Hepatocyte (in vitro differentiated cells): ENCODE results near the gene FYTTD1. TPM values are rescaled to one million over a fixed set of nuclear protein-coding genes. Genes with fewer than 3 reads are reported as not detected.

ENCODE experiments used
- DNase-seq: peaks from one replicate; pipeline ENCODE4 v3.0.0-alpha.2; 2016; ENCODE audit warnings: low spot score
- H2AFZ ChIP-seq: fragments of 200-600 bp; sonication (generic); 2 replicates; pipeline ENCODE4 v1.6.0; 2016; ENCODE audit warnings: antibody characterized with exemption, mild to moderate bottlenecking
- H3K27ac ChIP-seq: fragments of 200-600 bp; sonication (generic); 2 replicates; pipeline ENCODE4 v1.5.1; 2016; ENCODE audit warnings: mild to moderate bottlenecking
- H3K27me3 ChIP-seq: fragments of 200-600 bp; sonication (generic); 2 replicates; pipeline ENCODE4 v1.6.1; 2016
- H3K36me3 ChIP-seq: fragments of 200-600 bp; sonication (generic); replicated peaks from 2 replicates; pipeline ENCODE4 v1.5.1; 2016; ENCODE audit warnings: low read depth; ENCODE audit not compliant: insufficient read depth
- H3K4me1 ChIP-seq: fragments of 200-600 bp; sonication (generic); 2 replicates; pipeline ENCODE4 v1.5.1; 2016; ENCODE audit warnings: mild to moderate bottlenecking, moderate library complexity; ENCODE audit not compliant: insufficient read depth
- H3K4me2 ChIP-seq: fragments of 200-600 bp; sonication (generic); 2 replicates; pipeline ENCODE4 v1.6.0; 2016
- H3K4me3 ChIP-seq: fragments of 200-600 bp; sonication (generic); 2 replicates; pipeline ENCODE4 v1.5.1; 2016; ENCODE audit warnings: mild to moderate bottlenecking
- H3K79me2 ChIP-seq: fragments of 200-600 bp; sonication (generic); 2 replicates; pipeline ENCODE4 v1.6.0; 2017; ENCODE audit warnings: mild to moderate bottlenecking
- H3K9me2 ChIP-seq: fragments of 200-600 bp; sonication (generic); replicated peaks from 2 replicates; pipeline ENCODE4 v1.6.0; 2017; ENCODE audit warnings: mild to moderate bottlenecking; ENCODE audit not compliant: insufficient read depth
- H3K9me3 ChIP-seq: fragments of 200-600 bp; sonication (generic); 2 replicates; pipeline ENCODE4 v1.5.1; 2016; ENCODE audit warnings: low read depth, mild to moderate bottlenecking
- H4K20me1 ChIP-seq: fragments of 200-600 bp; sonication (generic); 2 replicates; pipeline ENCODE4 v1.6.0; 2016; ENCODE audit warnings: mild to moderate bottlenecking; ENCODE audit not compliant: insufficient read depth, poor library complexity, severe bottlenecking
- EZH2 ChIP-seq: fragments of 200-600 bp; sonication (generic); IDR thresholded peaks from 2 replicates; pipeline ENCODE4 v1.6.1; 2016; ENCODE audit warnings: antibody characterized with exemption, mild to moderate bottlenecking, borderline replicate concordance
- EZH2phosphoT487 ChIP-seq: fragments of 200-600 bp; sonication (generic); IDR thresholded peaks from one replicate; pipeline ENCODE4 v1.6.1; 2018; ENCODE audit warnings: antibody characterized with exemption, mild to moderate bottlenecking, low read depth, moderate library complexity; ENCODE audit not compliant: unreplicated experiment, severe bottlenecking
- whole genome bisulfite sequencing: methylation state at CpG from one replicate; pipeline ENCODE4 v1.1.6; 2016; ENCODE audit warnings: low lambda C conversion rate; ENCODE audit errors: missing lambda C conversion rate; 5-methylcytosine and 5-hydroxymethylcytosine counted together
- polyA plus RNA-seq: library from polyadenylated mRNA; unstranded; fragments of >200 nt; fragmentation: Nextera tagmentation; extraction: Ambion mirVana; gene quantifications from 2 replicates; pipeline ENCODE4 v1.2.1, GENCODE V29; 2016
- total RNA-seq: library from RNA; depleted of rRNA; stranded (reverse); fragments of >200 nt; gene quantifications from 2 replicates; pipeline ENCODE4 v1.2.3, GENCODE V29; 2014
- TF ChIP-seq, protein P1 (sequence below): fragments of 200-600 bp; sonication (generic); IDR thresholded peaks from 2 replicates; pipeline ENCODE4 v1.5.1; 2016; ENCODE audit warnings: antibody characterized with exemption, mild to moderate bottlenecking; ENCODE audit not compliant: poor library complexity

FYTTD1 gene
- total and polyA plus RNA-seq, 2 experiments from 2014 or later: 32.1 to 51.0 TPM

DNA sequence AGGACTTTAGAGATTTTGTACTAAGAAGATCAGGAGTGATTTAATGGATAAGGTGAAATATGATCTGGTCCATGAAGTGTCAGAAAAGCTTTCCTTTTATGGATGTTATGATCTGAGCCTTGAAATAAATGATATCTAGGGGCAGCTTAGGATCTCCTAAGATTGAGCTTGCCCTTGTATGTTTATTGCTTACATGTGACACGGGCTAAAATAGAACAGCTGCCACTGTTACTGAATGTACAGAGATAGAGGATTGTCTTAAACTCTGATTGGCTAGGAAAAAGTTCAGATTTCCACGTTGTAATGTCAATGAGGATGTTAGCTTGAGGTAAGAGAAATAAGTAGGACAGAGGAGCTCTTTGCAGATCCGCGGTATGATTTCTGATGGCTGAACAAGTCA is 8.8 kb downstream of the FYTTD1 start:
- TF ChIP-seq, protein P1, sequence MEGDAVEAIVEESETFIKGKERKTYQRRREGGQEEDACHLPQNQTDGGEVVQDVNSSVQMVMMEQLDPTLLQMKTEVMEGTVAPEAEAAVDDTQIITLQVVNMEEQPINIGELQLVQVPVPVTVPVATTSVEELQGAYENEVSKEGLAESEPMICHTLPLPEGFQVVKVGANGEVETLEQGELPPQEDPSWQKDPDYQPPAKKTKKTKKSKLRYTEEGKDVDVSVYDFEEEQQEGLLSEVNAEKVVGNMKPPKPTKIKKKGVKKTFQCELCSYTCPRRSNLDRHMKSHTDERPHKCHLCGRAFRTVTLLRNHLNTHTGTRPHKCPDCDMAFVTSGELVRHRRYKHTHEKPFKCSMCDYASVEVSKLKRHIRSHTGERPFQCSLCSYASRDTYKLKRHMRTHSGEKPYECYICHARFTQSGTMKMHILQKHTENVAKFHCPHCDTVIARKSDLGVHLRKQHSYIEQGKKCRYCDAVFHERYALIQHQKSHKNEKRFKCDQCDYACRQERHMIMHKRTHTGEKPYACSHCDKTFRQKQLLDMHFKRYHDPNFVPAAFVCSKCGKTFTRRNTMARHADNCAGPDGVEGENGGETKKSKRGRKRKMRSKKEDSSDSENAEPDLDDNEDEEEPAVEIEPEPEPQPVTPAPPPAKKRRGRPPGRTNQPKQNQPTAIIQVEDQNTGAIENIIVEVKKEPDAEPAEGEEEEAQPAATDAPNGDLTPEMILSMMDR: no peak
- no peak for TF ChIP-seq EZH2
- no peak for TF ChIP-seq EZH2phosphoT487
- H3K4me3 ChIP-seq: no peak overlapping the region
- H3K36me3 ChIP-seq: no peaks in the 10 kb centered on the region
- H3K9me2 ChIP-seq: no peaks in the 10 kb centered on the region
- DNase-seq: no peak
- peaks cover 69% of the 10 kb centered on the region for H3K79me2 ChIP-seq
- H3K27me3 ChIP-seq: no peaks in the 10 kb centered on the region
- no peak overlapping the region for H2AFZ ChIP-seq
- H4K20me1 ChIP-seq: peaks cover 29% of the 10 kb centered on the region
- H3K4me2 ChIP-seq: no peak overlapping the region
- WGBS: 98% methylated on average over 4 of the region's 4 CpGs
- no peak overlapping the region for H3K27ac ChIP-seq
- no peaks in the 10 kb centered on the region for H3K4me1 ChIP-seq
- H3K9me3 ChIP-seq: no peaks in the 10 kb centered on the region

DNA sequence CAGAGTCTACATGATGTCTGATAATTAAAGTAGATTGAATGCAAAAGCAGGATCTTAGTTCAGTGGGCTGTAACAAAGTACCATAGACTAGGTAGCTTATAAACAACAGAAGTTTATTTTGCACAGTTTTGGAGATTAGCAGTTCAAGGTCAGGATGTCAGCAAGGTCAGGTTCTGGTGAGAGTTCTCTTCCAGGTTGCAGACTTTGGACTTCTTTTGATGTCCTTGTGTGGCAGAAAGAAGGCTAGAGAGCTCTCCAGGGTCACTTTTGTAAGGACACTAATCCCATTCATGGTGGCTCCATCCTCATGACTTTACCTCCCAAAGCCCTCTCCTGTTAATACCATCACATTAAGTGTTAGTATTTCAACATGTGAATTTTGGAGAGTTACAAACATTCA is 12.1 kb downstream of the FYTTD1 start:
- Histone ChIP-seq H3K79me2 (peaks cover 40% of the 10 kb centered on the region), H3K36me3 (no peaks in the 10 kb centered on the region)

DNA sequence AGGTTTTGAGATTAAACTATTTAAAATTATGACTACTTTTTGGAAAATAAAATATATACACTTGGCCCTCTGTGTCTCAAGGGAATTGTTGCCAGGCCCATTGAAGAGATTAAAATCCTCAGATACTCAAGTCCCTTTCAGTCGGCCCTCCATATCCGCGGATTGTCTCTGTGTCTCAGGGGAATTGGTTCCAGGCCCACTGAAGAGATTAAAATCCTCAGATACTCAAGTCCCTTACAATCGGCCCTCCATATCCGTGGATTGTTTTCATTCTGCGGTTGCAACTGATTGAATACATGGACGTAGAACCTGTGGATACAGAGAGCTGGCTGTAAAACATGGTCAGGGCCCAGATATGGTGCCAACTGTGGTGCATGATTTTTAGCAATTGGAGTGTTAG is 25.6 kb downstream of the FYTTD1 start:
- no peak overlapping the region for H3K4me2 ChIP-seq
- TF ChIP-seq, protein P1: no peak
- TF ChIP-seq EZH2 (no peak), EZH2phosphoT487 (no peak)
- H3K4me3 ChIP-seq: no peak overlapping the region
- no peaks in the 10 kb centered on the region for H3K36me3 ChIP-seq
- no peaks in the 10 kb centered on the region for H3K9me2 ChIP-seq
- H3K27ac ChIP-seq: no peak overlapping the region
- WGBS: 92% methylated on average over 7 of the region's 7 CpGs
- DNase-seq: no peak
- no peak overlapping the region for H2AFZ ChIP-seq
- H3K79me2 ChIP-seq: no peaks in the 10 kb centered on the region
- no peaks in the 10 kb centered on the region for H4K20me1 ChIP-seq
- H3K27me3 ChIP-seq: no peaks in the 10 kb centered on the region
- no peaks in the 10 kb centered on the region for H3K9me3 ChIP-seq
- no peaks in the 10 kb centered on the region for H3K4me1 ChIP-seq

More for the DNA sequence above, 12.1 kb downstream of the FYTTD1 start:
- H3K4me1 ChIP-seq: no peaks in the 10 kb centered on the region
- H3K9me2 ChIP-seq: no peaks in the 10 kb centered on the region
- H4K20me1 ChIP-seq: no peaks in the 10 kb centered on the region
- DNase-seq: no peak
- H3K27ac ChIP-seq: no peak overlapping the region
- no peaks in the 10 kb centered on the region for H3K27me3 ChIP-seq
- no peak overlapping the region for H3K4me3 ChIP-seq
- TF ChIP-seq EZH2 (no peak), EZH2phosphoT487 (no peak)
- TF ChIP-seq, protein P1: no peak
- no peak overlapping the region for H3K4me2 ChIP-seq
- no peaks in the 10 kb centered on the region for H3K9me3 ChIP-seq
- H2AFZ ChIP-seq: no peak overlapping the region

DNA sequence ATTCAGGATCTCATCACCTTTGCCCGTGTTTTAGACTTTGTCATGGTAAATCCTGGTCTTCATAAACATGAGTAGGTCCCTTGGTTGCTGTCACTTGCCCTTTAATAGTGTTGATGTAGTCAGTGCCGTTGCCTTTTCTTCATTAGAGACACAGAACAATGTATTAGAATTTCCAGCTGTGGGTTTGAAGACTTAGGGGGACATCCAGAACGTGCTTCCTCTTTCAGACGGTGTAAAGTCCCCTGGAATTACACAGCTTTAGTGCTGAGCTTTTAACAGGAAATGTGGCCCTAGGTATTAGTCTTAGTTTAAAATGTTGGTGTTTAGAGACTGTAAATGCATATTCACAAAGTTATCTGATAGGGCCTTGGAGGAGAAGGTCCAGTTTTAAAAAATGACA is 32.5 kb downstream of the FYTTD1 start:
- H3K36me3 ChIP-seq: no peaks in the 10 kb centered on the region
- DNase-seq: no peak
- H3K4me3 ChIP-seq: no peak overlapping the region
- H3K27ac ChIP-seq: no peak overlapping the region
- no peaks in the 10 kb centered on the region for H3K4me1 ChIP-seq
- H3K9me2 ChIP-seq: no peaks in the 10 kb centered on the region
- no peaks in the 10 kb centered on the region for H3K79me2 ChIP-seq
- no peak overlapping the region for H2AFZ ChIP-seq
- H3K27me3 ChIP-seq: no peaks in the 10 kb centered on the region
- no peak overlapping the region for H3K4me2 ChIP-seq
- WGBS: 93% methylated on average over 4 of the region's 4 CpGs
- TF ChIP-seq EZH2 (no peak), EZH2phosphoT487 (no peak)
- TF ChIP-seq, protein P1: no peak
- no peaks in the 10 kb centered on the region for H4K20me1 ChIP-seq
- no peaks in the 10 kb centered on the region for H3K9me3 ChIP-seq
